Measurements from ENCODE around the gene SDF4.

DNA sequence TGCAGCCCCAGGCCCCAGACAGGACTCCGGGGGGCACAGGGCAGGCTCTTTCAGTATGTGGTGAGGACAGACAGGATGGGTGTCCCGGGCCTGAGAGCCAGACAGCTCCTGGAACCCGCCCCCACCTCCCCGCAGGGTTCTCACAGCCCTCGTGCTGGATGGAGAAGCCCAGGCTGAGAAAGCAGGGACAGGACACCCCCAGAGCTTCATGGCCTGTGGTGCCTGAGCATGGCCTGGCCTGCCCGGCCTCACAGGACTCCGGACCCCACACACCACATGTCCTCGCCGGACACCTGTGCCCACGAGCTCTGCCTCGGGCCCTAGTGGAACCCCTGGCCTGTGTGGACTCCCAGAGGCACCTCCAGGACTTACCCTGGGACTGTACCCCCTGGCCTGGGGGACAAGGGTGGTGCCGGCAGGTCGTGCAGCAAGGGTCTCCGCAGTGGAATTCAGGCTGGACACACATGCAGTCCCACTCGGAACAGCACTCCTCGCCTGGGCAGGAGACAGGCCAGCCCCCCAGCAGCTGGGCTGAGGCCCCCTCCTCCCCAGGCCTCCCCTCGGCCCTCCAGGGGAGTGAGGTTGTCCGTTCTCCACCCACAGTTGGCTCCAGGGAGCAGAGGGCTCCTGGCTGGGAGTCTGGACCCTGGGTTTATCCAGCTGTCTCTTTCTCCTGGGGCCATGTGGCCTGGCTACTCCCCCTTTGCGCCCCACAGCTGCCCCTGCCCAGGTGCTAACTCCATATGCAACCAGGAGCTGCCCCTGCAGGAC lies 26.6 kb downstream of the SDF4 start:
- TF ChIP-seq, protein P1, sequence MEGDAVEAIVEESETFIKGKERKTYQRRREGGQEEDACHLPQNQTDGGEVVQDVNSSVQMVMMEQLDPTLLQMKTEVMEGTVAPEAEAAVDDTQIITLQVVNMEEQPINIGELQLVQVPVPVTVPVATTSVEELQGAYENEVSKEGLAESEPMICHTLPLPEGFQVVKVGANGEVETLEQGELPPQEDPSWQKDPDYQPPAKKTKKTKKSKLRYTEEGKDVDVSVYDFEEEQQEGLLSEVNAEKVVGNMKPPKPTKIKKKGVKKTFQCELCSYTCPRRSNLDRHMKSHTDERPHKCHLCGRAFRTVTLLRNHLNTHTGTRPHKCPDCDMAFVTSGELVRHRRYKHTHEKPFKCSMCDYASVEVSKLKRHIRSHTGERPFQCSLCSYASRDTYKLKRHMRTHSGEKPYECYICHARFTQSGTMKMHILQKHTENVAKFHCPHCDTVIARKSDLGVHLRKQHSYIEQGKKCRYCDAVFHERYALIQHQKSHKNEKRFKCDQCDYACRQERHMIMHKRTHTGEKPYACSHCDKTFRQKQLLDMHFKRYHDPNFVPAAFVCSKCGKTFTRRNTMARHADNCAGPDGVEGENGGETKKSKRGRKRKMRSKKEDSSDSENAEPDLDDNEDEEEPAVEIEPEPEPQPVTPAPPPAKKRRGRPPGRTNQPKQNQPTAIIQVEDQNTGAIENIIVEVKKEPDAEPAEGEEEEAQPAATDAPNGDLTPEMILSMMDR (IDR thresholded peaks at IDR 0.05) = no peak
- no peak for TF ChIP-seq POLR2A (IDR thresholded peaks at IDR 0.05)

Measured in heart left ventricle (tissue), 13 donors.